Measurements from ENCODE around the gene SLC4A1.

The SLC4A1 gene

GRCh38 chr17:44203731-44204440 is 64.0 kb downstream of the SLC4A1 start:
- peak; percentile 91 for DNase-seq

- no peak for DNase-seq
Measured at GRCh38 chr17:44202756-44203155, 65.2 kb downstream of the SLC4A1 start.

DNA sequence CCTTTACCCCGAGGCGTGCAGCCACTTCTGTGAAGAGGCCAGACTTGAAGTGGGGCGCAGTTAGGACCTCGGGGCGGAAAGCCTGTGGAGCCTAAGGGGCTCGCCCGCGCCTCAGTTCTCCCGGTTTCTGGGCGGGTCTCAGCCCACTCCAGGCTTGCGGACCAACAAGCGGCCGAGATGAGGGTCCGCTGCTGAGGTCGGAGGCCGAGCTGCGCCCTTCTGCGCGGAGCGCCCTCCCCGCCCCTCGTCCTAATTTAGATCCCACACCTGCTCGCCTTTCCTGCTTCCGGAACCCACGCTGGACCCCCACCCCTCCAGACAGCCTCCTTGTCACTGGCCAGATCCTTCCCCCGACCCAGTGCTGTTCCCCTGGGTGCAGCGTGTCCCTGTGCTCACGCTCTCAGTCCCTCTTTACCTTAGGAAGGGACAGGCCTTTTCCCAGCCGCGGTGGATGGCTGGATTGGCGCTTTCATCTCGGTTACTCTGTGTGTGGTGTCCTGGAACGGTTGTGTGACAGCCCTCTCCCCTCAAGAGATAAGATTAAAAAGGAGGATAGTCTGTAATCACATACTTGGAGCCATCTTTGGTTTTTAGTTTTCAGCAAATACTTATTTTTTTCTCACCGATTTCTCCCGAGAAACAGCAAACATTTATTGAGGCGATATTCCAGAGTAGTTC is 67.3 kb downstream of the SLC4A1 start:
- peak; percentile 36 for DNase-seq

DNA sequence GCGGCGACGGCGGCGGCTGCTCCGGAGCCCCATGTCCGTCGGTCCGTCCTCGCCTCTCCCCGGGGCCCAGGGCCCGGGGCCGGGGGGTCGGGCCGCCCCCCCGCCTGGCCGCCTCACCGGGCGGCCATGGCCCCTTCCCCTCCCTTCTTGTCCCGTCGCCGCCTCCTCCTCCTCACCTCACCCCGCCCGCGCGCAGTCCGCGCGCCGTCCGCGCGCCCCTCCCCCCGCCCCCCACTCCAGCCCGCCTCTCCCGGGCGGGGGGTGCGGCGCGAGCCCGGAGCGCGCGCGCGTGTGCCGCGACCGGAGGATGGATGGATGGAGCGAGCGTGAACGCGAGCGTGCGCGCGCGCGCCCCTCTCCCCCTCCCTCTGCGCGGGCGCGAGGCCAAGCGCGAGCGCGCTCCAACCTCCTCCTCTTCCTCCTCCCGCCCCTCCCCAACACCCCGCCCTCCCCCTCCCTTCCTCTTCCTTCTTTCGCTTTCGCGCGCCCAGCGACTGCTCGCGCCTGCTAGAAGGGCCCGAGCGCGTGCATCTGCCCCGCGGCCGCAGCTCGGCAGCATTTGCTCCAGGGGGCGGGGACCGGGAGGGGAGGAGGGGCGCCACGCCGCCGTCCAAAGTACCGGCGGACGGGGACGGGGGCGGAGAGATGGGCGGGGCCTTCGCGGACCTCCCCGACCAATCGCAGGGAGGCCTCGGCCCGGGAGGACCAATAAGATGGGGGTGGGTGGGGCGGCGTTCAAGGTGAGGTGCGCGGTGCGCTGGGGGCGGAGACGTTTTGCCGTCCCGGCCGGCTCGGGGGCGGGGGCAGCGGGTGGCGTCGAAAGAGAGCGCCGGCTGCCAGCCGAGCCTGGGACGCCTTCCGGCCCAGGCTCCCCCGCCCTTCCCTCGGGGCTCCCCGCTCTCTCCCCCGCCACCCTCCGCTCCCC is 68.1 kb downstream of the SLC4A1 start, which contains the start of gene ATXN7L3:
Gene ATXN7L3, minus strand, starts transcription at position 332 of the 925 bp plus-strand sequence. CDS start 1,814 bp downstream, outside the sequence.
- DNase-seq, result peak; percentile 99

DNA sequence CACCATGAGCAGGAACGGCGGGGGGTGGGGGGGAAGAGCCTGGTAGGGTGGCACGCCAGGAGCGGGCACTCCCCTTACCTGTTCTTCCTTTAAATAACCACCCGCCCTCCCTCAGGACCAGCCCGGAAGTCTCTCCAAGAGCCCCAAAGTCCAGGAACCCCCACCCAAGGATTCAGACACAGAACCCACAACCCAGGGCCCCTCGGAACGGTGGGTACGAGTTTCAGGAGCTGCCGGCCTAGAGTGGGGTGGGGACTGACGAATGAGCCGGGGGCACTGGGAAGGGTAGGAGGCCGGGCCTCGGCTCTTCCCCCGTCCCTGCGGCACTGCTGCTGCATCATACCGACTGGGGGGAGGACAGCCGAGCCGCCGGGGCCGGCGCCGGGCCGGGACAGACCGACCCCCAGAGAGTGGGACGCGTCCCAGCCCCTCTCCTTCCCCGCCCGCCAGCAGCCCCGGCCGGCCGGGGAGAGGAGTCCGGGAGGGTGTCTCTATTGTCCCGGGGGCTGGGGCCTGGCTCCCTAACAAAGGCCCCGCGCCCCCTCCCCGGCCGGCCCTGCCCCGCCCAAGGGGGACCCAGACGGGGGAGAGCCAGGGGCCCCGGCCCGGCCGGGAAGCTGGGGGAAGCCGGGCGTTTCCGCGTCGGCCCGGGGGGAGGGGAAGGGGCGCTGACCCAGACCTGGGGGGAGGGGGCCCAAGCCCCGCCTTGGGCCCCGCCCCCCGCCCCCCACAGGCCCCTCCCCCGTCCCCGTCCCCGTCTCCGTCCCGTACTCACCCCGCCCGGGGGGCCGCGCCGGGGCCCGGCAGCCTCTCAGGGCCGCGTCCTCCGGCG is 69.0 kb downstream of the SLC4A1 start:
- peak; percentile 77 for DNase-seq
